SK-N-SH treated with all-trans-retinoic acid at 6 μM for 48 hours (cell line): ENCODE measurements around the gene DENND1B.

ENCODE experiments used
- ATAC-seq: fragments of 200-7000 bp; cut with Tn5 transposase; 3 replicates; pipeline ENCODE4 v1.9.1; 2020; ENCODE audit warnings: mild to moderate bottlenecking, moderate library complexity
- ARNTL ChIP-seq: fragments of 450-650 bp; formaldehyde crosslinking; IDR thresholded peaks from 2 replicates; pipeline ENCODE4 v1.5.0; 2020; ENCODE audit warnings: low read depth, mild to moderate bottlenecking, moderate library complexity, borderline replicate concordance
- CSDC2 ChIP-seq: fragments of 250-450 bp; sonication (Bioruptor Pico); IDR thresholded peaks from 2 replicates; pipeline ENCODE4 v1.5.0; 2020; ENCODE audit warnings: mild to moderate bottlenecking, moderate library complexity
- ESRRG ChIP-seq: fragments of 250-450 bp; sonication (Bioruptor Pico); IDR thresholded peaks from 2 replicates; pipeline ENCODE4 v1.6.1; 2021; ENCODE audit warnings: mild to moderate bottlenecking
- GLIS3 ChIP-seq: fragments of 250-450 bp; sonication (Bioruptor Pico); IDR thresholded peaks from 2 replicates; pipeline ENCODE4 v1.5.0; 2020; ENCODE audit warnings: mild to moderate bottlenecking, moderate library complexity
- ISL1 ChIP-seq: fragments of 250-450 bp; sonication (Bioruptor Pico); IDR thresholded peaks from 2 replicates; pipeline ENCODE4 v2.1.2; 2022; ENCODE audit warnings: mild to moderate bottlenecking, moderate library complexity
- PPARA ChIP-seq: fragments of 250-450 bp; sonication (Bioruptor Pico); IDR thresholded peaks from 2 replicates; pipeline ENCODE4 v1.5.0; 2020; ENCODE audit warnings: mild to moderate bottlenecking, borderline replicate concordance
- SNAI2 ChIP-seq: fragments of 250-450 bp; sonication (Bioruptor Pico); IDR thresholded peaks from 2 replicates; pipeline ENCODE4 v1.5.0; 2020; ENCODE audit warnings: mild to moderate bottlenecking, moderate library complexity
- TCF4 ChIP-seq: fragments of 250-450 bp; sonication (Bioruptor Pico); IDR thresholded peaks from 2 replicates; pipeline ENCODE4 v1.8.0; 2021; ENCODE audit warnings: mild to moderate bottlenecking, moderate library complexity, borderline replicate concordance
- TOX ChIP-seq: fragments of 250-450 bp; sonication (Bioruptor Pico); IDR thresholded peaks from 2 replicates; pipeline ENCODE4 v1.8.0; 2021; ENCODE audit warnings: mild to moderate bottlenecking, moderate library complexity, borderline replicate concordance
- ZFP3 ChIP-seq: fragments of 250-450 bp; sonication (Bioruptor Pico); IDR thresholded peaks from 2 replicates; pipeline ENCODE4 v1.5.0; 2020; ENCODE audit warnings: mild to moderate bottlenecking, moderate library complexity
- ZFP30 ChIP-seq: fragments of 450-650 bp; formaldehyde crosslinking; IDR thresholded peaks from 2 replicates; pipeline ENCODE4 v1.5.0; 2022; ENCODE audit warnings: mild to moderate bottlenecking, moderate library complexity
- ZNF70 ChIP-seq: fragments of 450-650 bp; formaldehyde crosslinking; IDR thresholded peaks from 2 replicates; pipeline ENCODE4 v1.5.0; 2020; ENCODE audit warnings: mild to moderate bottlenecking, moderate library complexity
- TF ChIP-seq, protein P1 (sequence below): fragments of 250-450 bp; sonication (Bioruptor Pico); IDR thresholded peaks from 2 replicates; pipeline ENCODE4 v1.8.0; 2020; ENCODE audit warnings: mild to moderate bottlenecking, moderate library complexity, borderline replicate concordance
- TF ChIP-seq, protein P2 (sequence below): fragments of 250-450 bp; sonication (Bioruptor Pico); IDR thresholded peaks from 2 replicates; pipeline ENCODE4 v1.8.0; 2021; ENCODE audit warnings: low read depth, mild to moderate bottlenecking, moderate library complexity, borderline replicate concordance
- TF ChIP-seq, protein P3 (sequence below): fragments of 250-450 bp; sonication (Bioruptor Pico); IDR thresholded peaks from 2 replicates; pipeline ENCODE4 v1.5.0; 2020; ENCODE audit warnings: mild to moderate bottlenecking, moderate library complexity
- TF ChIP-seq, protein P4 (sequence below): fragments of 250-450 bp; sonication (Bioruptor Pico); IDR thresholded peaks from 2 replicates; pipeline ENCODE4 v1.5.1; 2020; ENCODE audit warnings: low read depth, mild to moderate bottlenecking, moderate library complexity
- TF ChIP-seq, protein P5 (sequence below): fragments of 250-450 bp; sonication (Bioruptor Pico); IDR thresholded peaks from 2 replicates; pipeline ENCODE4 v1.5.1; 2021; ENCODE audit warnings: mild to moderate bottlenecking, moderate library complexity

The DENND1B gene

DNA sequence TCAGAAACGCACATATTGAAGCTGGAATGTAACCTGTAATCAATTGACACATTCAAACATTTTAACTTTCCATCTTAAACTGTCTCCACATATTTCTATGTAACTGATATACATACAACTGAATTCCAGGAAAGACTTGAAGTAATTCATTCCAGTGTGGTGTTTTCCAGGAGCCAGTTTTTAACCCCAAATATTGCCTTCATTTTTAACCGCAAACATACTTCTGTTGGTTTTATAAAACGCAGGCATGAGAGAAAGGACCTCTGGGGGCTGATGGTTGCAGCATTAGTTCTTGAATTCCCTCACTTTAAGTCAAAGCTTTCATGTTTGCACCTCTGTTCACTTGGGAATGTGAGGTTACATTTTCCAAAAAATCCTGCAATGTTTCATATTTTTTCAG, 303.1 kb downstream of the DENND1B start:
- ATAC-seq: no peak; the same call in 2 of the 3 replicates
- TF ChIP-seq ARNTL (CRISPR knock-in tag): no peak
- TF ChIP-seq ZNF70 (CRISPR knock-in tag): no peak
- TF ChIP-seq TCF4 (CRISPR knock-in tag): no peak
- TF ChIP-seq, protein P1, sequence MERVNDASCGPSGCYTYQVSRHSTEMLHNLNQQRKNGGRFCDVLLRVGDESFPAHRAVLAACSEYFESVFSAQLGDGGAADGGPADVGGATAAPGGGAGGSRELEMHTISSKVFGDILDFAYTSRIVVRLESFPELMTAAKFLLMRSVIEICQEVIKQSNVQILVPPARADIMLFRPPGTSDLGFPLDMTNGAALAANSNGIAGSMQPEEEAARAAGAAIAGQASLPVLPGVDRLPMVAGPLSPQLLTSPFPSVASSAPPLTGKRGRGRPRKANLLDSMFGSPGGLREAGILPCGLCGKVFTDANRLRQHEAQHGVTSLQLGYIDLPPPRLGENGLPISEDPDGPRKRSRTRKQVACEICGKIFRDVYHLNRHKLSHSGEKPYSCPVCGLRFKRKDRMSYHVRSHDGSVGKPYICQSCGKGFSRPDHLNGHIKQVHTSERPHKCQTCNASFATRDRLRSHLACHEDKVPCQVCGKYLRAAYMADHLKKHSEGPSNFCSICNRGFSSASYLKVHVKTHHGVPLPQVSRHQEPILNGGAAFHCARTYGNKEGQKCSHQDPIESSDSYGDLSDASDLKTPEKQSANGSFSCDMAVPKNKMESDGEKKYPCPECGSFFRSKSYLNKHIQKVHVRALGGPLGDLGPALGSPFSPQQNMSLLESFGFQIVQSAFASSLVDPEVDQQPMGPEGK (CRISPR knock-in tag): no peak
- TF ChIP-seq CSDC2: no peak

DNA sequence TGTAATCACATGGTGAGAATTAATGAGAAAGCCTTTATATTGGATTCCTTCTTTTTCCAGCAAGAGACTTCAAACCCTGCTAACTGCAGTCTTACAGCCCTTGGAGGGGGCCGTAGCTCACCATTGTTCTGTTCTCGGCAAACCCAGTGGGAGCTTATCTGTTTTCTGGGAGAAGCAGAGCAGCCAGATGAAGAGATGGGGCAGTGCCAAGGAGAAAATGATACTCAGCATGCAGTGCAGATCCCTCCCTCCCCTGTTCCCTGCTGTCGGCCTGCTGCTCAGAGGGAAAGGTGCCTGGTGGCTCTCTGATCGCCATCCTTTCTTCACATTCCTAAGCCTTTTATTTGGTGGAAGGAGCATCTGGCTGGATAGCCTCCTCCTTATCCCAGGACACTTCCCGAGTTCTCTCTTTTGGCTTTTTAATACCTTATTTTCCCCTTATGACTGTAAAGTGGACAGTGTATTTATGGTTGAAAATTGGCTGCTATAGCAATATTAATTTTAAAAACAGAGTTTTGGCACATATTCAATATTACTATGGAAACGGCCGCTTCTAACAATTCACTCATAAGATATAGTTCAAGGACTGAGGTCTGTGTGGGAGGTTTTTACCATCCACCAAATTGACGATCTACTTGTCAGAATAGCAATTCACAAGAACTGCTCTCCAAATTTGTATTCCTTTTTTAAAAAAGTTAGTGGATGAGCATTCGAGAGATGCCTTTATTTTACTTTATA, 303.9 kb downstream of the DENND1B start:
- ATAC-seq: peak; percentile 81
- TF ChIP-seq ESRRG (CRISPR knock-in tag) (no peak), SNAI2 (CRISPR knock-in tag) (no peak), TOX (CRISPR knock-in tag) (no peak), GLIS3 (CRISPR knock-in tag) (no peak), ISL1 (CRISPR knock-in tag) (no peak)

DNA sequence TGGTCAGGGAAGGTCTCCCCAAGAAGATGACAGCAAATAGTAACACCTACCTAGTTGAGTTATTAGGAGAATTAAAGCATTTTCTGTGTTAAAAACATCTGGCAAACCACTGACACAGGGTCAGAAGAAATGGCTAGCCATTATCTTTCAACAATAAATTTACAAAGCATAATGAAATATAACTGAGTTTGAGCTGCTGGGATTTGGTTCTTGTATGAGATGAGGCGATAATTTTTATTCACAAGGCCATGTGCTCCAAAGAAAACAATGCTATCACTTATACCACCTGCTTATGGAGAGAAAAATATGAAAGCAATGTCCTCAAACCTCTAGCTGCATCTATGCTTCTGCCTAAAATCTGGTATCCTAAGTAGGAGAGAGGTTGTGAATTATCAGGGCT, 304.9 kb downstream of the DENND1B start:
- TF ChIP-seq ARNTL (CRISPR knock-in tag): no peak
- TF ChIP-seq CSDC2: no peak
- TF ChIP-seq, protein P2, sequence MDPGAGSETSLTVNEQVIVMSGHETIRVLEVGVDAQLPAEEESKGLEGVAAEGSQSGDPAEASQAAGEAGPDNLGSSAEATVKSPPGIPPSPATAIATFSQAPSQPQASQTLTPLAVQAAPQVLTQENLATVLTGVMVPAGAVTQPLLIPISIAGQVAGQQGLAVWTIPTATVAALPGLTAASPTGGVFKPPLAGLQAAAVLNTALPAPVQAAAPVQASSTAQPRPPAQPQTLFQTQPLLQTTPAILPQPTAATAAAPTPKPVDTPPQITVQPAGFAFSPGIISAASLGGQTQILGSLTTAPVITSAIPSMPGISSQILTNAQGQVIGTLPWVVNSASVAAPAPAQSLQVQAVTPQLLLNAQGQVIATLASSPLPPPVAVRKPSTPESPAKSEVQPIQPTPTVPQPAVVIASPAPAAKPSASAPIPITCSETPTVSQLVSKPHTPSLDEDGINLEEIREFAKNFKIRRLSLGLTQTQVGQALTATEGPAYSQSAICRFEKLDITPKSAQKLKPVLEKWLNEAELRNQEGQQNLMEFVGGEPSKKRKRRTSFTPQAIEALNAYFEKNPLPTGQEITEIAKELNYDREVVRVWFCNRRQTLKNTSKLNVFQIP: no peak
- TF ChIP-seq TCF4 (CRISPR knock-in tag): peak; percentile 92; the same call in 1 of the 2 replicates
- TF ChIP-seq PPARA (CRISPR knock-in tag): no peak
- TF ChIP-seq, protein P3, sequence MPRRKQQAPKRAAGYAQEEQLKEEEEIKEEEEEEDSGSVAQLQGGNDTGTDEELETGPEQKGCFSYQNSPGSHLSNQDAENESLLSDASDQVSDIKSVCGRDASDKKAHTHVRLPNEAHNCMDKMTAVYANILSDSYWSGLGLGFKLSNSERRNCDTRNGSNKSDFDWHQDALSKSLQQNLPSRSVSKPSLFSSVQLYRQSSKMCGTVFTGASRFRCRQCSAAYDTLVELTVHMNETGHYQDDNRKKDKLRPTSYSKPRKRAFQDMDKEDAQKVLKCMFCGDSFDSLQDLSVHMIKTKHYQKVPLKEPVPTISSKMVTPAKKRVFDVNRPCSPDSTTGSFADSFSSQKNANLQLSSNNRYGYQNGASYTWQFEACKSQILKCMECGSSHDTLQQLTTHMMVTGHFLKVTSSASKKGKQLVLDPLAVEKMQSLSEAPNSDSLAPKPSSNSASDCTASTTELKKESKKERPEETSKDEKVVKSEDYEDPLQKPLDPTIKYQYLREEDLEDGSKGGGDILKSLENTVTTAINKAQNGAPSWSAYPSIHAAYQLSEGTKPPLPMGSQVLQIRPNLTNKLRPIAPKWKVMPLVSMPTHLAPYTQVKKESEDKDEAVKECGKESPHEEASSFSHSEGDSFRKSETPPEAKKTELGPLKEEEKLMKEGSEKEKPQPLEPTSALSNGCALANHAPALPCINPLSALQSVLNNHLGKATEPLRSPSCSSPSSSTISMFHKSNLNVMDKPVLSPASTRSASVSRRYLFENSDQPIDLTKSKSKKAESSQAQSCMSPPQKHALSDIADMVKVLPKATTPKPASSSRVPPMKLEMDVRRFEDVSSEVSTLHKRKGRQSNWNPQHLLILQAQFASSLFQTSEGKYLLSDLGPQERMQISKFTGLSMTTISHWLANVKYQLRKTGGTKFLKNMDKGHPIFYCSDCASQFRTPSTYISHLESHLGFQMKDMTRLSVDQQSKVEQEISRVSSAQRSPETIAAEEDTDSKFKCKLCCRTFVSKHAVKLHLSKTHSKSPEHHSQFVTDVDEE (CRISPR knock-in tag): peak; percentile 41; the same call in 1 of the 2 replicates
- TF ChIP-seq, protein P4, sequence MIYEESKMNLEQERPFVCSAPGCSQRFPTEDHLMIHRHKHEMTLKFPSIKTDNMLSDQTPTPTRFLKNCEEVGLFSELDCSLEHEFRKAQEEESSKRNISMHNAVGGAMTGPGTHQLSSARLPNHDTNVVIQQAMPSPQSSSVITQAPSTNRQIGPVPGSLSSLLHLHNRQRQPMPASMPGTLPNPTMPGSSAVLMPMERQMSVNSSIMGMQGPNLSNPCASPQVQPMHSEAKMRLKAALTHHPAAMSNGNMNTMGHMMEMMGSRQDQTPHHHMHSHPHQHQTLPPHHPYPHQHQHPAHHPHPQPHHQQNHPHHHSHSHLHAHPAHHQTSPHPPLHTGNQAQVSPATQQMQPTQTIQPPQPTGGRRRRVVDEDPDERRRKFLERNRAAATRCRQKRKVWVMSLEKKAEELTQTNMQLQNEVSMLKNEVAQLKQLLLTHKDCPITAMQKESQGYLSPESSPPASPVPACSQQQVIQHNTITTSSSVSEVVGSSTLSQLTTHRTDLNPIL (CRISPR knock-in tag): no peak
- TF ChIP-seq, protein P1 (CRISPR knock-in tag): no peak
- TF ChIP-seq ZFP30 (CRISPR knock-in tag): no peak
- TF ChIP-seq ZNF70 (CRISPR knock-in tag): no peak
- TF ChIP-seq TOX (CRISPR knock-in tag): no peak
- TF ChIP-seq, protein P5, sequence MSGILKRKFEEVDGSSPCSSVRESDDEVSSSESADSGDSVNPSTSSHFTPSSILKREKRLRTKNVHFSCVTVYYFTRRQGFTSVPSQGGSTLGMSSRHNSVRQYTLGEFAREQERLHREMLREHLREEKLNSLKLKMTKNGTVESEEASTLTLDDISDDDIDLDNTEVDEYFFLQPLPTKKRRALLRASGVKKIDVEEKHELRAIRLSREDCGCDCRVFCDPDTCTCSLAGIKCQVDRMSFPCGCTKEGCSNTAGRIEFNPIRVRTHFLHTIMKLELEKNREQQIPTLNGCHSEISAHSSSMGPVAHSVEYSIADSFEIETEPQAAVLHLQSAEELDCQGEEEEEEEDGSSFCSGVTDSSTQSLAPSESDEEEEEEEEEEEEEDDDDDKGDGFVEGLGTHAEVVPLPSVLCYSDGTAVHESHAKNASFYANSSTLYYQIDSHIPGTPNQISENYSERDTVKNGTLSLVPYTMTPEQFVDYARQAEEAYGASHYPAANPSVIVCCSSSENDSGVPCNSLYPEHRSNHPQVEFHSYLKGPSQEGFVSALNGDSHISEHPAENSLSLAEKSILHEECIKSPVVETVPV: no peak
- TF ChIP-seq ZFP3: no peak
- TF ChIP-seq, all 23 proteins: peak for 2
- ATAC-seq: no peak
